Peyer's patch (tissue), 4 donors: ENCODE data around the gene PPP1R12B.
"Not testable (repeated sequence)": the region's sequence is repeated elsewhere in the genome, so short reads cannot be mapped to it uniquely, and the experiment has no call there.

ENCODE experiments used
- POLR2A ChIP-seq, 2 donors: fragments of 450-650 bp; IDR thresholded peaks; one replicate each; pipeline ENCODE4 v1.5.1; 2017; ENCODE audit warnings: antibody characterized with exemption in 2 of 2, mild to moderate bottlenecking in 2 of 2, moderate library complexity in 2 of 2
- TF ChIP-seq, protein P1 (sequence below), 6 experiments: fragments of 450-650 bp in 4 of 6; fragments of 200-600 bp in 2 of 6; sonication (generic) in 1 of 6; IDR thresholded peaks; one replicate each; pipeline ENCODE4 v1.5.1; 2017 to 2019; ENCODE audit warnings: antibody characterized with exemption in 6 of 6, mild to moderate bottlenecking in 3 of 6, moderate library complexity in 1 of 6

DNA sequence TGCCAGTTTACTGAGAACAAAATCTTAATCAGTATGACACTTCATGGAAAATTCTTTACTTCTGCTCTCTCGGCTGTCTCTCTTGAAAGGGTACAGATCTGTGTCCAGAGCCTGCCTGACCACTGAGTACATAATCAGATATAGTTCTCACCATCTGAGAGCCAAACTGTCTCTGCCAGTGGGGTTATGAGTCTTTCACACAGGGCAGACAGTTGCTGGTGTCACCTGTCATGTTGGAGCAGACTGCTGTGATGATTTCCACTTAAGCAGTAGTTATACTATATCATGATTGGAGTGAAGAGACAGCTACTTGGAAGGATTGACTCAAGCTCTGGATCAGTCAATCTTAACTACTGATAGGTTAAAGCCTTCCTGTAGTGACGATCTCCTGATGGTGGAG lies 58.9 kb downstream of the PPP1R12B start:
- not testable (repeated sequence) for TF ChIP-seq POLR2A (IDR thresholded peaks at IDR 0.05)
- TF ChIP-seq, protein P1, sequence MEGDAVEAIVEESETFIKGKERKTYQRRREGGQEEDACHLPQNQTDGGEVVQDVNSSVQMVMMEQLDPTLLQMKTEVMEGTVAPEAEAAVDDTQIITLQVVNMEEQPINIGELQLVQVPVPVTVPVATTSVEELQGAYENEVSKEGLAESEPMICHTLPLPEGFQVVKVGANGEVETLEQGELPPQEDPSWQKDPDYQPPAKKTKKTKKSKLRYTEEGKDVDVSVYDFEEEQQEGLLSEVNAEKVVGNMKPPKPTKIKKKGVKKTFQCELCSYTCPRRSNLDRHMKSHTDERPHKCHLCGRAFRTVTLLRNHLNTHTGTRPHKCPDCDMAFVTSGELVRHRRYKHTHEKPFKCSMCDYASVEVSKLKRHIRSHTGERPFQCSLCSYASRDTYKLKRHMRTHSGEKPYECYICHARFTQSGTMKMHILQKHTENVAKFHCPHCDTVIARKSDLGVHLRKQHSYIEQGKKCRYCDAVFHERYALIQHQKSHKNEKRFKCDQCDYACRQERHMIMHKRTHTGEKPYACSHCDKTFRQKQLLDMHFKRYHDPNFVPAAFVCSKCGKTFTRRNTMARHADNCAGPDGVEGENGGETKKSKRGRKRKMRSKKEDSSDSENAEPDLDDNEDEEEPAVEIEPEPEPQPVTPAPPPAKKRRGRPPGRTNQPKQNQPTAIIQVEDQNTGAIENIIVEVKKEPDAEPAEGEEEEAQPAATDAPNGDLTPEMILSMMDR (IDR thresholded peaks at IDR 0.05): not testable (repeated sequence)
